ENCODE measurements around the gene SREBF2. TPM values are rescaled to one million over a fixed set of nuclear protein-coding genes. Genes with fewer than 3 reads are reported as not detected.
"Not testable (repeated sequence)": the region's sequence is repeated elsewhere in the genome, so short reads cannot be mapped to it uniquely, and the experiment has no call there.

Gene SREBF2
- total RNA-seq, 1 experiment from 2014 or later, result 30.2 TPM

DNA sequence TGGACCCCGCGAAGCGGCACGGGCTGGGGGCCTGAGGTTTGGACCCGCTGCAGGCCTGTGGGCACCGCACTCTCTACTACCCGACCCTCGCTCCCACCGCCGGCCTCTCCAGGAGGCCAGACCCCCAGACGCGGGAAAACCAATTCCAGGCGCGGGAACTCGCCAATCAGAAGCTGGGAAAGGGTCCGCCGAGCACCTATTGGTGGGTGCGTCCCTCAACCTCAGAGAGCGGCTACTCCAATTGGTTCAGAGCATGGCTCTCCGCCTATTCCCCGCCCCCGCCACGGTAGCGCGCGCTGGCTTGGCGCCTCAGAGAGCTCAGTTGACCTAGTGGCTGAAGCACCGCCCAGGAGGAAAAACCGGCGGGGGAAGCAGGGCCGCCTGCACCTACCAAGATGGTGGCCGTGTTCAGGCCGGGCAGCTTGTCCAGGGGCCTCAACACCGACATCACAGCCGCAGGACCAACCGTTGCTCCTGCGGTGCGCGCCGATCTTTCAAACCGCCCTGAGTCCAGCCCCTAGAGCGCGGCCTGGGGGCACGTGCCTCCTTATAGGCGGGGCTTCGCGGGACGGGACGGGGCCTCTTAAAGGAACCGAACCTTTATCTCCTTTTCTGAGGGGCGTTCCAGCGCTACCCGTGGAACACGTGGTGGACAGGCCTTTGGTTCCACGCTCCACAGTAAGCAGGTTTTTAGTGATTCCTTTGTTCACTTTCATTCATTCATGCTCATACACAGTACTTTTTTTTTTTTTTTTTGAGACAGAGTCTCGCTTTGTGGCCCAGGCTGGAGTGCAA lies 113.9 kb downstream of the SREBF2 start, which contains the start of gene CENPM:
Gene CENPM (minus strand): TSS at position 524 of the 795 bp plus-strand sequence. CDS start 76 bp downstream, at position 448.
- DNase-seq (ENCODE audit: low spot score), result peak; percentile 95

- DNase-seq (ENCODE audit: low spot score), result no peak
These were observed 114.6 kb downstream of the SREBF2 start for GRCh38 chr22:41947424-41948080.

GRCh38 chr22:41948142-41948541 lies 115.2 kb downstream of the SREBF2 start:
- no peak for DNase-seq (ENCODE audit: low spot score)

DNA sequence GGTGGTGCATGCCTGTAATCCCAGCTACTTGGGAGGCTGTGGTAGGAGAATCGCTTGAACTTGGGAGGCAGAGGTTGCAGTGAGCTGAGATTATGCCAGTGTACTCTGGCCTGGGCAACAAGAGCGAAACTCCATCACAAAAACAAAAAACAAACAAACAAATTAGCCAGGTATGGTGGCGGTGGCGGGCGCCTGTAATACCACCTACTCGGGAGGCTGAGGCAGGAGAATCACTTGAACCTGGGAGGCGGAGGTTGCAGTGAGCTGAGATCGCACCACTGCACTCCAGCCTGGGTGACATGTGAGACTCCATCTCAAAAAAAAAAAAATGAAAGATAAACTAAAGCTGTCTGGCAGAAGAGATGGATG lies 116.0 kb downstream of the SREBF2 start:
- DNase-seq (ENCODE audit: low spot score), result not testable (repeated sequence)

GRCh38 chr22:41949297-41949965 lies 116.5 kb downstream of the SREBF2 start:
- DNase-seq (ENCODE audit: low spot score), result no peak

GRCh38 chr22:41951898-41952474 lies 119.1 kb downstream of the SREBF2 start, which contains the start of gene SMIM45:
TSS of gene SMIM45 (plus strand) at chr22:41952150.
- no peak for DNase-seq (ENCODE audit: low spot score)

DNA sequence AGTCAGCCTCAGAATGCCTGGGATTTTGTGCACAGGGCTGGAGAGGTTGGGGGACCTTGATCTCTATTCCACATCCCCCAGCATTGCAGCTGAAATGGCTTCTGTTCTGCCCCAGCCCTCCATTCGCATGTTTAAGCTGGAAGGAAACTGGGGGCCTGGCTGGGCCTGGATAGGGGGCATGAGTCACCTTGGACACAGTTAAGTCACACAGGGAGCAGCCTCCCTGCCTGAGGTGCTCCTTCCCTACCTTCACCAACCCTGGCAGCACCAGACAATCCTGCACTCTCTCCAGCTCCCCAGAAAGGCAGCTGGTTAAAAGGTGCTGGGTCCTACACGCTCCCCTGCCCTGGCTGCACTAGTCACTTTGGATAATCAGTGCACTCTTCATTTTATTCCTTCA lies 119.8 kb downstream of the SREBF2 start:
- no peak for DNase-seq (ENCODE audit: low spot score)

Other genes with a start within 250 kb of the SREBF2 start
- gene PMM1, start 243.3 kb upstream of the SREBF2 start, total RNA-seq (2014; rRNA removed; shearing (Covaris generic)), result 4.2 and 17.5 TPM in 2 replicates
- 23.1 and 28.1 TPM in 2 replicates for gene DESI1, start 212.1 kb upstream of the SREBF2 start, total RNA-seq (2014; rRNA removed; shearing (Covaris generic))
- 634 and 694 TPM in 2 replicates for gene XRCC6, start 211.8 kb upstream of the SREBF2 start, total RNA-seq (2014; rRNA removed; shearing (Covaris generic))
- 112 and 113 TPM in 2 replicates for gene SNU13, start 144.2 kb upstream of the SREBF2 start, total RNA-seq (2014; rRNA removed; shearing (Covaris generic))
- not detected in 2 replicates for gene MEI1, start 133.6 kb upstream of the SREBF2 start, total RNA-seq (2014; rRNA removed; shearing (Covaris generic))
- 8.1 and 10.6 TPM in 2 replicates for gene CCDC134, start 32.4 kb upstream of the SREBF2 start, total RNA-seq (2014; rRNA removed; shearing (Covaris generic))
- not detected in 2 replicates for gene SHISA8, start 82.0 kb downstream of the SREBF2 start, total RNA-seq (2014; rRNA removed; shearing (Covaris generic))
- gene TNFRSF13C, start 93.7 kb downstream of the SREBF2 start, total RNA-seq (2014; rRNA removed; shearing (Covaris generic)), result 0.10 TPM in 1 of 2 replicates, not detected in the other
- 52.7 and 62.4 TPM in 2 replicates for gene CENPM, start 114.0 kb downstream of the SREBF2 start, total RNA-seq (2014; rRNA removed; shearing (Covaris generic))
- 4.2 and 4.5 TPM in 2 replicates for gene SEPTIN3, start 136.3 kb downstream of the SREBF2 start, total RNA-seq (2014; rRNA removed; shearing (Covaris generic))
- not detected in 2 replicates for gene WBP2NL, start 165.7 kb downstream of the SREBF2 start, total RNA-seq (2014; rRNA removed; shearing (Covaris generic))
- 28.0 and 29.8 TPM in 2 replicates for gene NAGA, start 237.7 kb downstream of the SREBF2 start, total RNA-seq (2014; rRNA removed; shearing (Covaris generic))
- gene PHETA2, start 241.1 kb downstream of the SREBF2 start, total RNA-seq (2014; rRNA removed; shearing (Covaris generic)), result not detected in 2 replicates
- gene SMDT1, start 246.6 kb downstream of the SREBF2 start, total RNA-seq (2014; rRNA removed; shearing (Covaris generic)), result 4.0 and 7.1 TPM in 2 replicates